ENCODE data around the gene RASGRP4.

Gene RASGRP4

GRCh38 chr19:38387550-38388348 is 38.3 kb downstream of the RASGRP4 start, which contains the start of gene GGN:
TSS of gene GGN (minus strand) at chr19:38388034. CDS start at chr19:38387261, 773 bp downstream.
- Histone ChIP-seq H3K4me3 (peak within 1 kb of the TSS; percentile 44), H3K9me3 (no peaks in the 10 kb centered on the region), H3K27me3 (ENCODE audit: low read depth) (no peaks in the 10 kb centered on the region), H3K36me3 (replicated peaks) (peaks cover 11% of the 10 kb centered on the region), H3K4me1 (peaks cover 6% of the 10 kb centered on the region)
- in situ Hi-C loops (cut with MboI; ENCODE audit: low sequenced_read_pairs) = no loop called here
- peak; percentile 92 to 98 for DNase-seq (ENCODE audit: low spot score in 2 of 2)

GRCh38 chr19:38386971-38387549 is 39.0 kb downstream of the RASGRP4 start:
- in situ Hi-C loops (cut with MboI; ENCODE audit: low sequenced_read_pairs) = no loop called here
- Histone ChIP-seq H3K4me1 (peaks cover 6% of the 10 kb centered on the region), H3K27me3 (ENCODE audit: low read depth) (no peaks in the 10 kb centered on the region), H3K4me3 (peak overlapping the region; percentile 44), H3K9me3 (no peaks in the 10 kb centered on the region), H3K36me3 (replicated peaks) (peaks cover 16% of the 10 kb centered on the region)
- DNase-seq (ENCODE audit: low spot score in 2 of 2) = no peak

DNA sequence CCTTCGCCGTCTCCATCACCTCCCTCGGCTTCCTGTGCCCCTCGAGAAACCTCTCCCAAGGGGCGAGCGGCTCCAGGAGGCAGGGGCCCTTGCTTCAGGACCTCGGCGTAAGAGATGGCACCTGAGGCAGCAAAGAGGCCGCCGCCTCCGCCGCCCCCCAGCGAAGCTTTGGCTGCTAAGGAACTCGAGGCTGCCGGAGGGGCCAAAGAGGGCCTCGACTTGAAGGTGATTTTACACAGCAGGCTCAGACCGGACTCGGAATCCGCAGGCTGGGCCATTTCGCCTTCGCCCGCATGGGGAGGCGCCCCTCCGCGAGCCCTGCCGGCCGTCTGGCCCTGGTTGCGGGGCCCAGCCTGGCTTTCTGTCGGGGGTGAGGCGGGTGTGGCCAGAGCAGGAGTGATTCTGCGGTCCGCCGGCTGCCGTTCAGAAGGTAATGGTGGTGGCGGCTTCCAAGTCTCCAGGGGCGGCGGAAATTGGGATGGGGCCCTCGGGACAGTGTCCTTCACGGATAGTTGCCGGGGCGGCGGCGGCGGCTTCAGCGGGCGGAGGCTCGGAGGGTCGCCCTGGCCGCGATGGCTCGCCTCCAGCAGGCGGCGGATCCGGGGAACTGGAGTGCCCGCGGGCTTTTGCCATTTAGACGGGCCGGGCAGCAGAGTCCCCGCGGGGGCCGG is 39.6 kb downstream of the RASGRP4 start:
- H3K4me3 ChIP-seq = no peak overlapping the region
- no peaks in the 10 kb centered on the region for H3K9me3 ChIP-seq
- peaks cover 22% of the 10 kb centered on the region for H3K36me3 ChIP-seq (replicated peaks)
- in situ Hi-C loops (cut with MboI; ENCODE audit: low sequenced_read_pairs) = no loop called here
- H3K4me1 ChIP-seq = peaks cover 6% of the 10 kb centered on the region
- peak in 1 of 2 experiments; percentile 32 for DNase-seq (ENCODE audit: low spot score in 2 of 2)
- H3K27me3 ChIP-seq (ENCODE audit: low read depth) = no peaks in the 10 kb centered on the region

DNA sequence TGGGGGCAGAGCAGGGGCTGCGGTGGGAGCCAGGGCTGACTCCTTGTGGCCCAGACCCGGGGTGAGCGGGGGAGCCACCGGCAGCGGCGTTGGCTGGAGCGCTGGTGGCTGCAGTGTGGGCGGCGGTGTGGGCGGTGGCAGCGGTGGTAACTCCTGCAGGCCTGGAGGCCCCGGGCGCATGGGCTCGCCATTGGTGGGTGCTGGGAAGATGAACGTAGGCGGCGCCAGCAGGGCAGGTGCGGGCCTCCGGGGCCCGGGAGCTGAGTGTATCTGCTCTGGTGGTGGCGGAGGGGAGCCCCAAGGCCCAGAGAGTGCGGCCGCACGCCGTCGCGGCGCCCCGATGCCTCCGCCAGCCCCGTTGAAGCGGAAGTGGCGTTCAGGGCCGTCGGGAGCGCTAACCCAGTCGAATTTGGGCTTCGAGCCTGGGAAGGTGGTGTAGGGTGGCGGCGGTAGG is 40.2 kb downstream of the RASGRP4 start:
- Histone ChIP-seq H3K27me3 (ENCODE audit: low read depth) (no peaks in the 10 kb centered on the region), H3K36me3 (replicated peaks) (peaks cover 28% of the 10 kb centered on the region), H3K4me3 (no peak overlapping the region), H3K4me1 (peaks cover 6% of the 10 kb centered on the region), H3K9me3 (no peaks in the 10 kb centered on the region)
- no peak for DNase-seq (ENCODE audit: low spot score in 2 of 2)
- in situ Hi-C loops (cut with MboI; ENCODE audit: low sequenced_read_pairs) = no loop called here

DNA sequence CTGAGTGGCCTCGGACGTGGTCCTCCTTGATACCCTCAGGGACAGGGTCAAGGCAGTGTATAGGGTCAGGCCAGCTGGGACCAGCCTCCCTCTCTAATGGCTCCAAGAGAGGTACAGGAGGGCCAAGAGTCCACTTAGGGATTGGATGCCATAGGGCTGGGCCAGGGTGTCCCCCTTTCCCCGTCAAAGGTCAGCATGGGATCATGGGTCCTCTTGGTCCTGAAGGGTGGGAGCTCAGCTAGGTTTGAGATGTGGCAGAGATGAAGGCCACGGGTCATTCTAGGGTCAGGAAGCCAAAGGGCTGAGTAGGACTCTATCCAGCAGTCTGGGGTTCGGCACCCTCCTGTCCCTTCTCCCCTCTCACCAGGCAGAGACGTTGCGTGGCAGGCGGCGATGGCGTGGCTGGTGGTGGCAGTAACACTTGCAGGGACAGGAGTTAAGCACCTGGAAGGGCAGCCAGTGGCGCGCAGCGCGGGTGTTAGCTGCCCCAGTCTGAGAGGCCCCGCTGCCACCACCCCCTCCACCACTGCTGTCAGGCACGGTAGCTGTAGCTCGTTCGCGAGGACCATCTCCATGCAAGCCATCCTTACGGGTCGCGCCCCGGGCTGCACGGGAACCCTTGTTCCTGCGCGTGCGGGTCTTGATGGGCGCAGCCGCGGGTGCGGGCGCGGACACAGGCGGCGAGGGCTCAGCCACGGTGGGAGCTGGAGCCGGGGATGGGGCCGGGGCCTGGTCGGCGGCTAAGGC is 40.8 kb downstream of the RASGRP4 start:
- in situ Hi-C loops (cut with MboI; ENCODE audit: low sequenced_read_pairs) = no loop called here
- H3K27me3 ChIP-seq (ENCODE audit: low read depth) = no peaks in the 10 kb centered on the region
- peaks cover 32% of the 10 kb centered on the region for H3K36me3 ChIP-seq (replicated peaks)
- H3K9me3 ChIP-seq = no peaks in the 10 kb centered on the region
- no peak for DNase-seq (ENCODE audit: low spot score in 2 of 2)
- peaks cover 6% of the 10 kb centered on the region for H3K4me1 ChIP-seq
- no peak overlapping the region for H3K4me3 ChIP-seq

- H3K27me3 ChIP-seq (ENCODE audit: low read depth) = no peaks in the 10 kb centered on the region
- H3K4me3 ChIP-seq = no peak overlapping the region
- no peaks in the 10 kb centered on the region for H3K9me3 ChIP-seq
- peaks cover 6% of the 10 kb centered on the region for H3K4me1 ChIP-seq
- in situ Hi-C loops (cut with MboI; ENCODE audit: low sequenced_read_pairs) = no loop called here
- peak in 1 of 2 experiments; percentile 29 for DNase-seq (ENCODE audit: low spot score in 2 of 2)
- peaks cover 40% of the 10 kb centered on the region for H3K36me3 ChIP-seq (replicated peaks)
Measured at GRCh38 chr19:38384209-38385027, 41.6 kb downstream of the RASGRP4 start.

- Histone ChIP-seq H3K9me3 (no peaks in the 10 kb centered on the region), H3K36me3 (replicated peaks) (peaks cover 47% of the 10 kb centered on the region), H3K27me3 (ENCODE audit: low read depth) (no peaks in the 10 kb centered on the region), H3K4me3 (no peak overlapping the region), H3K4me1 (peaks cover 6% of the 10 kb centered on the region)
- DNase-seq (ENCODE audit: low spot score in 2 of 2) = no peak
- in situ Hi-C loops (cut with MboI; ENCODE audit: low sequenced_read_pairs) = no loop called here
Measured at GRCh38 chr19:38383743-38384142, 42.3 kb downstream of the RASGRP4 start.

DNA sequence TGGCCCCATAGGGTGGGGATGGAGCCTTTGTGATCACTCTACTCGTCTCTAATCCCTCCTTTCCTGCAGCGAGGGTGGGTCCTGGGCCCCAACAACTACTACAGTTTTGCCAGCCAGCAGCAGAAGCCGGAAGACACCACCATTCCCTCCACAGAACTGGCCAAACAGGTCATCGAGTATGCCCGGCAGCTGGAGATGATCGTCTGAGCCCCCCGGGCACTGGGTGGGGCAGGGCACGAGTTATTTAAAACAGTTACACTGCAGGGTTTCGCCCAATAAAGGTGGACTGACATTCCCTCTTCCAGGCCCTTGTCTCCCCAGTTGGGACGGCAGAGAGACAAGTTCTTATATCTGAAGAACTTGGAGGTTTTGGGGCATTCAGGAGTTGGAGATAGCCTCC is 42.8 kb downstream of the RASGRP4 start:
- Histone ChIP-seq H3K9me3 (no peaks in the 10 kb centered on the region), H3K4me1 (peaks cover 6% of the 10 kb centered on the region), H3K27me3 (ENCODE audit: low read depth) (no peaks in the 10 kb centered on the region), H3K36me3 (replicated peaks) (peaks cover 48% of the 10 kb centered on the region), H3K4me3 (no peak overlapping the region)
- in situ Hi-C loops (cut with MboI; ENCODE audit: low sequenced_read_pairs) = no loop called here
- no peak for DNase-seq (ENCODE audit: low spot score in 2 of 2)

- peaks cover 66% of the 10 kb centered on the region for H3K36me3 ChIP-seq (replicated peaks)
- H3K4me3 ChIP-seq = no peak overlapping the region
- H3K27me3 ChIP-seq (ENCODE audit: low read depth) = no peaks in the 10 kb centered on the region
- H3K4me1 ChIP-seq = peaks cover 2% of the 10 kb centered on the region; the same call in 1 of the 2 replicates
- in situ Hi-C loops (cut with MboI; ENCODE audit: low sequenced_read_pairs) = no loop called here
- H3K9me3 ChIP-seq = no peaks in the 10 kb centered on the region
- no peak for DNase-seq (ENCODE audit: low spot score in 2 of 2)
Measured at GRCh38 chr19:38381138-38381537, 44.9 kb downstream of the RASGRP4 start.

DNA sequence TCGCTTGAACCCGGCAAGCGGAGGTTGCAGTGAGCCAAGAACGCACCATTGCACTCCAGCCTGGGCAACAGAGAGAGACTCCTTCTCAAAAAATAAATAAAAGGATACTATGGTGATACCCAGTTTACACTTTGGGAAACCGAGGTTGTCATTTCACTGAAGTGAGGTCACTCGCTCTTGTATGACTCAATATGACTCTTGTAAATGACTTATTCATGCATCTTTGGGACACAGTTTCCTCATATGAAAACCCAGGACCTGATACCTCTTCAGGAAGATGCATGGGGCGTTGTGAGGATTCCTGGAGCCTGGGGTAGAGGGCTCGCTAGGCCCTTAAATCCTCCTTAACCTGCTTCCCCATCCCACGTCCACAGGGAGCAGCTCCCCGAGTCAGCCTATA is 47.2 kb downstream of the RASGRP4 start:
- Histone ChIP-seq H3K4me1 (peaks cover 3% of the 10 kb centered on the region), H3K4me3 (no peak overlapping the region), H3K36me3 (replicated peaks) (peaks cover 68% of the 10 kb centered on the region), H3K9me3 (no peaks in the 10 kb centered on the region), H3K27me3 (ENCODE audit: low read depth) (no peaks in the 10 kb centered on the region)
- in situ Hi-C loops (cut with MboI; ENCODE audit: low sequenced_read_pairs) = no loop called here
- no peak for DNase-seq (ENCODE audit: low spot score in 2 of 2)

- in situ Hi-C loops (cut with MboI; ENCODE audit: low sequenced_read_pairs) = no loop called here
- DNase-seq (ENCODE audit: low spot score in 2 of 2) = no peak
- no peaks in the 10 kb centered on the region for H3K9me3 ChIP-seq
- H3K27me3 ChIP-seq (ENCODE audit: low read depth) = no peaks in the 10 kb centered on the region
- H3K4me3 ChIP-seq = no peak overlapping the region
- peaks cover 52% of the 10 kb centered on the region for H3K36me3 ChIP-seq (replicated peaks)
- peaks cover 3% of the 10 kb centered on the region for H3K4me1 ChIP-seq
Measured at GRCh38 chr19:38377052-38377451, 49.0 kb downstream of the RASGRP4 start.

GRCh38 chr19:38376576-38376975 is 49.4 kb downstream of the RASGRP4 start:
- peak overlapping the region; percentile 96; the same call in 1 of the 2 replicates for H3K4me3 ChIP-seq
- peaks cover 3% of the 10 kb centered on the region for H3K4me1 ChIP-seq
- H3K9me3 ChIP-seq = no peaks in the 10 kb centered on the region
- no peaks in the 10 kb centered on the region for H3K27me3 ChIP-seq (ENCODE audit: low read depth)
- H3K36me3 ChIP-seq (replicated peaks) = peaks cover 47% of the 10 kb centered on the region
- no peak for DNase-seq (ENCODE audit: low spot score in 2 of 2)
- in situ Hi-C loops (cut with MboI; ENCODE audit: low sequenced_read_pairs) = no loop called here

GRCh38 chr19:38375748-38376147 is 50.3 kb downstream of the RASGRP4 start:
- peaks cover 3% of the 10 kb centered on the region for H3K4me1 ChIP-seq
- no peaks in the 10 kb centered on the region for H3K27me3 ChIP-seq (ENCODE audit: low read depth)
- peaks cover 39% of the 10 kb centered on the region for H3K36me3 ChIP-seq (replicated peaks)
- no peaks in the 10 kb centered on the region for H3K9me3 ChIP-seq
- in situ Hi-C loops (cut with MboI; ENCODE audit: low sequenced_read_pairs) = no loop called here
- H3K4me3 ChIP-seq = peak overlapping the region; percentile 96
- no peak for DNase-seq (ENCODE audit: low spot score in 2 of 2)
